DMS79 treated with DMSO at 0.1 percent for 48 hours (cell line): ENCODE measurements around the gene NPFF.
A peak's percentile ranks its signal among the peaks of the same experiment; 100 is the strongest.

ENCODE experiments used
- DNase-seq: peaks from one replicate; lab custom pipeline; 2025; lab: John Stamatoyannopoulos, UW

The NPFF gene

DNA sequence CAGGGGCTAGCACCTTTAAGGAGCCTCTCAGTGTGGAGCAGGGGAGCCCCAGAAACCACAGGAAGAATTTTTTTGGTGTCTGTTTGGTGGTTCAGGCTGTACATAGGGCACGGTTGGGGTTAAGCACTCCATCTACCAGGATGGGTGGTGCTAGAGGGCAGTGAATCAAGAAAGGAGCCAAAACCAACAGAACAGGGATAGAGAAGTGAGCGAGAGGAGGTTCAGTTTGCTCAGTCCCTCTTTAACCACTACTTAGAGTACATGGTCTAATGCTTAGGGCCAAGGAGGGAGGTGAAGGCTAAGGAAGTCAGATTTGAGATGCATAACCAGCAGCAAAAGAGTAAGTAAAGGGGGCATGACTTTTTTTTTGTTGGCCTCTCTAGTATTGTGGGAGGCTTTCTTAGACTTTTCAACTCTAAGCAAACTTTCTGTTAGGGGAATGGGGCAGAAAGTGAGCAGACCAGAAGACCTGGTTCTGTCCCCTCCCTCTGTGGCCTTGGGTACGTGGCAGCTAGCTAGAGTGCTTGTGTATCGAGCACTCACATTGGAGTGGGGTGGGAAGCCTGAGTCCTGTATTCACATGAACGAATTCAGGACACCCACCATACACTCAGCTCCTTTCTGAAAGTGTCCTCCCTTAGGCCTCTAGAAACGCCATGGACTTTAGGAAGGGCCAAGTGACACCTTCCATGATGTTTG is 6.6 kb upstream of the NPFF start:
- no peak for DNase-seq

GRCh38 chr12:53510181-53510812 is 3.0 kb upstream of the NPFF start:
- DNase-seq: no peak

- DNase-seq: peak; percentile 30
These were observed 1.4 kb upstream of the NPFF start for GRCh38 chr12:53508534-53509170.

DNA sequence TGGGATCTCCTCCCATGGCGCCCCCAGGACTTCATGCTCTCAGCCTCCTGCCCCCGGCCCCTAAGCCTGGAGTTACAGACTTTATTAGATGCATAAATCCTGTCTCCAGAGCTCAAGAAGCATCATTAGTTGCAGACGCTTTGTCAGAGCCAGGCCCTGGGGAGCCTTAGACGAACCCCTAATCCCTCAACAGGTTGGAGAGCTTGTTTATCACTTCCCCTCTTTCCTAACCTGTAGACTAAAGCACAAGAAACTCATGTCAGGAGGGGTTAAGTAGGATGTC is 260 bp upstream of the NPFF start:
- DNase-seq: no peak

GRCh38 chr12:53506450-53506785 is 866 bp downstream of the NPFF start:
- DNase-seq: no peak

DNA sequence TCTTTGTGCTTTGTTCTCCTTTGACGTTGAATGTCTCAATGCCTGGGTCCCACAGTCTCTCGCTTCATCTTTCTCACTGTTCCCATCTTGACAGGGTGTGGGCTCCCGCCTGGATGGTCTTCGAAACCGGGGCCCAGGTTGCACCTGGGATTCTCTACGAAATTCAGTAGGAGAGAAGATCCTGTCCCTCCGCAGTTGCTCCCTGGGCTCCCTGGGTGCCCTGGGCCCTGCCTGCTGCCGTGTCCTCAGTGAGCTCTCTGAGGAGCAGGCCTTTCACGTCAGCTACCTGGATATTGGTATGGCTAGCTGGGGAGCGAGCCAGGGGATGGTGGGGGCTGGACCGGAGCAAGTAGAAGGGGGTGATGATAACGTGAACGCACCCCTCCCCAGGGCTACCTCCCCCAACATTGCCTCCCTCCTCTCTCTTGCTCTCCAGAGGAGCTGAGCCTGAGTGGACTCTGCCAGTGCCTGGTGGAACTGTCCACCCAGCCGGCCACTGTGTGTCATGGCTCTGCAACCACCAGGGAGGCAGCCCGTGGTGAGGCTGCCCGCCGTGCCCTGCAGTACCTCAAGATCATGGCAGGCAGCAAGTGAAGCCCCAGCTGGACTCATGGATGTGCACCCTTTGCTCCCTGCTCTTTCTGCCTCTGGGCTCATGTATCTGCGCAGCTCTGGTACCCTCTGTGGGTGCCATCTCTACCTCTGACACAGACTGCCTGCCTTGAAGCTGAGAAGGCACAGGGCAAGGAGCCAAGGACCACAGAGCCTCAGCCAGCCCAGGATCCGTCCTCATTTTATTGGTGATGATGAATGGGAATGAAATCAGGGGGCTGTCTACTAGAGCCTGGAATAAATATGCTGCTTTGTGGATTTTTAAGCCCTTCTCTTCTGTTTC is 1.5 kb downstream of the NPFF start:
- no peak for DNase-seq

GRCh38 chr12:53505086-53505485 is 2.2 kb downstream of the NPFF start:
- no peak for DNase-seq

DNA sequence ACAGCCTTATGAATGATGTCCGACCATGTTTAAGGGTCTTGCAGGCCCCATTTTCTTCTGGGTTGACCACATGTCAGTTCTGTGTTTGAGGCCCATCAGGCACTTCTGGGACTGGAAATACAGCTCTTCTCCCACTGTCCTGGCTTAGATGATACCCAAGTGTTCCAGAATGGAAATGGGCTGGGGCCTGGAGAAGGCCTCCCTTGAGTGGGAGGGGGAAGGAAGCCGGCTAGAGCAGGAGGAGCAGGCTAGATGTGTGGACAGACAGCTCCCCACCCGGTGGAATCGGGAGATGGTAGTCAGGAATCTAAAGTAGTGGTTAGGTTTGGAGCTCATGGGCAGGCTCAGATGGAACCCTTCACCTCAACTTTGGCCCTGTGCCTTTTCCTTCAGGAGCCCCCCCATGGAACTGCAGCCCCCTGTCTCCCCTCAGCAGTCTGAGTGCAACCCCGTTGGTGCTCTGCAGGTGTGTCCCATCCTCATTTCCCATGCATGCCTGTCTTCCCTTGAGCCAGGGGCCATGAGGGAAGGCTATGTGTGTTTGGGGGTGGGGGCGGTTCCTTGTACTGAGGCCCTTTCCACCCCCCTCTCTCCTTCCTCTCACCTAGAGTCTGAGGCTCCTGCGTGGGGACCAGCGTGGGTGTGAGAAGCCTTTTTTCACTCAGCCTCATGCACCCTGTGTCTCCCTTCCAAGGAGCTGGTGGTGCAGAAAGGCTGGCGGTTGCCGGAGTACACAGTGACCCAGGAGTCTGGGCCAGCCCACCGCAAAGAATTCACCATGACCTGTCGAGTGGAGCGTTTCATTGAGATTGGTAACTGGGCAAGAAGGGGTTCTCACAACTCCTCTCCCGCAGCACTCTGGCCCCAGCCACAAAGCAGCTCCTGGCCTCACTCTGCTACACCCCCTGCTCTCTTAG is 3.0 kb downstream of the NPFF start:
- no peak for DNase-seq

GRCh38 chr12:53502983-53503728 is 4.1 kb downstream of the NPFF start:
- no peak for DNase-seq

DNA sequence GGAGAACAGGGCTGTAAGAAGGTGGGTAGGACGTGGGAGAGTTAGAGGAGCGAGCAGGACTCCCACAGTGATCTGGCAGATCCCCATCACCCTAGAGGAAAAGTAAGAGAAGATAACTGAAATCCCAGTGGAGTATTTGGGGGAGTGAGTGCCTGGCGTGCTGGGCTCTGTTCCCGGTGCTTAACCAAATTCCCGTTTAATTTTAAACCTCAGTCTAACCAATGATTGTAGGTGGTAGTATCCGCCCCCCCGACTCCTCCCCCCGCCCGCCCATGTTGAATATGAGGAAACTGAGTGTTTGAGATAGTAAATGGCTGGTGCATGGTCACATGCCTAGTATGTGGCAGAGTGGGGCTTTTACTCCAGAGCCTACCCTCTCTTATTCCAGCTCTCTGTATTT is 5.0 kb downstream of the NPFF start:
- no peak for DNase-seq

DNA sequence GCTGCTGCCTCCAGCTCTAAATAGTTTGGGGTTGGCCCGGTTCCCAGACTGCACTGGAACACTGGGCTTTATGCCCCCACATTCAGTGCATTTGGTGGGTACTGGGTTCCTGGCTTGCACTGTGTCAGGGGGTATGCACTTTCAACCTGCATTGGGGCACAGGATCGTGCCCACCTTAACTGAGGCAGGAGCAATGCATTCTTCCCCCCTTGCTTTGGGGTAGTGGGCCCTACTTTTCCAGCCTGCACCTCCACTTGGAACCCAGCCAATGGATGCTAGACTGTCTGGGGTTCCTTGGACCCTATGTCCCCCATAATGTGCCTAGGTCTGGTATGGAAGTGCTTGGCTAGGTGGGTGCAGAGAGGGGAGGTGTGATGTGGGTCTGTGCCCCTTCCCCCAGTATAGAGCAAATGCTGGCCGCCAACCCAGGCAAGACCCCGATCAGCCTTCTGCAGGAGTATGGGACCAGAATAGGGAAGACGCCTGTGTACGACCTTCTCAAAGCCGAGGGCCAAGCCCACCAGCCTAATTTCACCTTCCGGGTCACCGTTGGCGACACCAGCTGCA is 5.6 kb downstream of the NPFF start:
- DNase-seq: no peak

- DNase-seq: peak; percentile 81
These were observed 6.3 kb downstream of the NPFF start, which contains the start of gene TARBP2 for GRCh38 chr12:53500776-53501614. TARBP2 (plus strand) TSS chr12:53501283; CDS start chr12:53501409, 126 bp downstream.

DNA sequence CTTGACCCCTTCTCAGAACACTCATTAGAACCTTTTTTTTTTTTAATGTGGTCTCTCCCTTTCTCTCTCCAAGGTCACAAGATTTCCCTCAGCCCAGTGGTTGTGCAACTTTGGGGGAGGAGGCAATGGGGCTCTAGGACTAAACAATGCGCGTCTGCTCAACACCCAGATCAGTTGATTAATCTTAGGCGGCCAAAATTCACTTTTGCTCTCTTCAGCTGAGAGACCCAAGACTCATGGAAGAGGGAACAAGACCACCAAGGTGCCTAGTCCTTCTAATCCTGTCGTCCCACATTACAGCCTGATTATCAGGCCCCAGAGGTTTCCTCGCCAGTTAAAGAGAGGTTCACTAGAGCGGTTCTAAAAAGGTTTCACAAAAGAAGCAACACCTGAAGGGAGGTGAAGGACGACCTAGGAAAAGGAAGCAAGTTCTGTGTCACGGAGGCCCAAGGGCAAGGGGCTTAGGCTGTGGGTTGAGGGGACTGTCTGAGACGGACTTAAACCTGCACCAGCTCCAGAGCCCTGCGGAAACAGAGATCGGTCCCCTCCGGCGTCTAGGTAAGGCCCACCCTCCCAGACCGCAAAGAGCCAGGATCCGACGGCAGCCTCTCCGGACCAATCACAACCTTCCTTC is 7.0 kb downstream of the NPFF start:
- DNase-seq: no peak

DNA sequence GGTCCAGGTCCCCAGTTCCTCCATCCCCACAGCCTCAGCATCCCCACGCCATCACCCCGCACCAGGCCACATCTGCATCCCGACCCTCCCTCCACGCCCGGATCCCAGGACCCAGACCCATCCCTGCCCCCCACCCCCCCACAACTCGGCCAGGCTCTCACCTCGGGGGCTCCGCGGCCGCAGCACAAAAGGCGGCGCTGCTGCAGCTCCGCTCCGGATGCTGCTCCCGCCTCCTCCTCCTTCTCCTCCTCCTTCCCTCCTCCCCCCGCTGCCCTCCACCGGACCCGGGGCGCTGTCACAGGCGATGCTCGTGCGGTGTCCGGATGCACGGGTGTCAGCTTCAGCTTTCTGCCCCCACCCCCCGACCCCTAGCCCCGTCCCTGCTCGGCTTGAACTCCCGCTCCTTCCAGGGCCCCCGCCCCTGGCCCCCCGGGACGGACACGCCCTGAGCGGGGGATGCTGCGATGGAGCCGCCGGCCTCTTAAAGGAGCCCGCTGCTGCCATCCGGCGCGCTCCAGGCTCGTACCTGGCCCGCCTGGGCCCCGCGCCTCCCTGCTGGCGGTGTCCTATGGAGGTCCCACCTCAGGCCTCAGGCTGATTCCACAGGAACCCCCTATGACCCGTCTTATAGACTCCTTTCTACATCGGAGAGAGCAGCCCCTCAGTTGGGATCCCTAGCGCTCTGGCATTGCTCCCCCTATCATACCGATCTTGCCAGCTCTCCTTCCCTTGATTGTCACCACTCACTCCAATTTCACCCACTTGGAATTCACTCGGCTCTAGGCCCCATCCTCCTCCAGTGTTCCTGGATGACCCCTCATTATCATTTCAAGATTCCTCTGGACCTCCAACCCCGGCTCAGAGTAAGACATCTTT is 7.8 kb downstream of the NPFF start, which contains the start of gene MAP3K12:
Gene MAP3K12, minus strand, starts transcription at position 193 of the 876 bp plus-strand sequence. CDS start 12,067 bp downstream, outside the sequence.
- peak; percentile 8 for DNase-seq

DNA sequence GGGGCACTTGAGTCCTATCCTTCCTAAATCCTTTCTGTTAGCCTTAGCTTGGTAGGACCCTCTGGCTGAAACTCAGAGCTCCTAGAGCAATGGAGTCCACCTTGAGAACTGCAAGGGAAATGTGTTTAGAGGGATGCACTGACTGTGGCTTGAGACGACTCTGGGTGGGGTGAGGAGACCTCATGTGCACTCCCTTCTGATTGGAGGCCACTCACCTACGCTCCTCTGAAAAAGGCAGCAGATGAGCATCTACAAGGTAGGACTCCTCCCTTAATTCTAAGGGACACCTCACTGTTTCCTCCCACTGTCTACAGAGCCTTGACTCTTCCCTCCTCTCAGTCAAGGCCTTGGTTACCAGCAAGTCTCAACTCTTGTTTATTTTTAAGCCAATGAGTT is 9.1 kb downstream of the NPFF start:
- no peak for DNase-seq

- DNase-seq: no peak
These were observed 9.8 kb downstream of the NPFF start for GRCh38 chr12:53497461-53497860.

- DNase-seq: no peak
These were observed 10.6 kb downstream of the NPFF start for GRCh38 chr12:53496752-53497032.
